ENCODE results near the gene LSP1. TPM values are rescaled to one million over a fixed set of nuclear protein-coding genes. Genes with fewer than 3 reads are reported as not detected.

Gene LSP1
- total RNA-seq, 1 donor from 2014 or later = 29.5 TPM

GRCh38 chr11:1844221-1845094 lies 8.4 kb upstream of the LSP1 start:
- peaks cover 43% of the 10 kb centered on the region for H3K4me1 Mint-ChIP-seq (ENCODE audit: unreplicated experiment)
- H3K9me3 Mint-ChIP-seq (ENCODE audit: unreplicated experiment) = no peaks in the 10 kb centered on the region
- no peak for TF ChIP-seq CTCF (IDR thresholded peaks at IDR 0.05)
- peak overlapping the region; percentile 69 for H3K27ac Mint-ChIP-seq (ENCODE audit: unreplicated experiment)
- no peaks in the 10 kb centered on the region for H3K36me3 Mint-ChIP-seq (ENCODE audit: unreplicated experiment)
- no peaks in the 10 kb centered on the region for H3K27me3 Mint-ChIP-seq (ENCODE audit: unreplicated experiment)
- DNase-seq (ENCODE audit: extremely low spot score, unreplicated experiment) = no peak
- no peak overlapping the region for H3K4me3 Mint-ChIP-seq (ENCODE audit: unreplicated experiment)

- peaks cover 40% of the 10 kb centered on the region for H3K4me1 Mint-ChIP-seq (ENCODE audit: unreplicated experiment)
- no peaks in the 10 kb centered on the region for H3K36me3 Mint-ChIP-seq (ENCODE audit: unreplicated experiment)
- TF ChIP-seq CTCF (IDR thresholded peaks at IDR 0.05) = no peak
- peak overlapping the region; percentile 69 for H3K27ac Mint-ChIP-seq (ENCODE audit: unreplicated experiment)
- H3K9me3 Mint-ChIP-seq (ENCODE audit: unreplicated experiment) = no peaks in the 10 kb centered on the region
- no peak overlapping the region for H3K4me3 Mint-ChIP-seq (ENCODE audit: unreplicated experiment)
- no peak for DNase-seq (ENCODE audit: extremely low spot score, unreplicated experiment)
- H3K27me3 Mint-ChIP-seq (ENCODE audit: unreplicated experiment) = no peaks in the 10 kb centered on the region
Observed at GRCh38 chr11:1845095-1845429, 7.8 kb upstream of the LSP1 start.

- Mint-ChIP-seq H3K27ac (ENCODE audit: unreplicated experiment) (peak overlapping the region; percentile 69), H3K4me1 (ENCODE audit: unreplicated experiment) (peaks cover 40% of the 10 kb centered on the region), H3K36me3 (ENCODE audit: unreplicated experiment) (no peaks in the 10 kb centered on the region), H3K4me3 (ENCODE audit: unreplicated experiment) (no peak overlapping the region), H3K27me3 (ENCODE audit: unreplicated experiment) (no peaks in the 10 kb centered on the region), H3K9me3 (ENCODE audit: unreplicated experiment) (no peaks in the 10 kb centered on the region)
- DNase-seq (ENCODE audit: extremely low spot score, unreplicated experiment) = no peak
- TF ChIP-seq CTCF (IDR thresholded peaks at IDR 0.05) = no peak
Observed at GRCh38 chr11:1845561-1846452, 7.1 kb upstream of the LSP1 start.

GRCh38 chr11:1846453-1846932 lies 6.4 kb upstream of the LSP1 start:
- Mint-ChIP-seq H3K36me3 (ENCODE audit: unreplicated experiment) (no peaks in the 10 kb centered on the region), H3K27me3 (ENCODE audit: unreplicated experiment) (no peaks in the 10 kb centered on the region), H3K27ac (ENCODE audit: unreplicated experiment) (no peak overlapping the region), H3K9me3 (ENCODE audit: unreplicated experiment) (no peaks in the 10 kb centered on the region), H3K4me3 (ENCODE audit: unreplicated experiment) (no peak overlapping the region), H3K4me1 (ENCODE audit: unreplicated experiment) (peaks cover 40% of the 10 kb centered on the region)
- TF ChIP-seq CTCF (IDR thresholded peaks at IDR 0.05) = no peak
- no peak for DNase-seq (ENCODE audit: extremely low spot score, unreplicated experiment)
